Spinal cord (tissue), 10 donors: ENCODE data around the gene G6PC2. TPM values are rescaled to one million over a fixed set of nuclear protein-coding genes. Genes with fewer than 3 reads are reported as not detected.
"Not testable (repeated sequence)": the region's sequence is repeated elsewhere in the genome, so short reads cannot be mapped to it uniquely, and the experiment has no call there.

Experiments
- DNase-seq, 6 donors: peaks; one replicate each; pipeline versions ENCODE4 v3.0.0 to v3.0.0-alpha.2; 2013 to 2015; ENCODE audit warnings: low spot score in 6 of 6, low read depth in 4 of 6
- H3K27ac ChIP-seq: one replicate; pipeline ENCODE4 v1.5.1; 2013; ENCODE audit warnings: low read depth, low read length, control low read depth
- H3K27me3 ChIP-seq: one replicate; pipeline ENCODE4 v1.6.1; 2013; ENCODE audit warnings: low read length; ENCODE audit not compliant: control insufficient read depth, insufficient read depth
- H3K36me3 ChIP-seq: one replicate; pipeline ENCODE4 v1.6.1; 2013; ENCODE audit warnings: low read length; ENCODE audit not compliant: control insufficient read depth, insufficient read depth
- H3K4me1 ChIP-seq: one replicate; pipeline ENCODE4 v1.6.1; 2013; ENCODE audit warnings: low read length; ENCODE audit not compliant: control insufficient read depth, insufficient read depth
- H3K4me3 ChIP-seq: one replicate; pipeline ENCODE4 v1.5.1; 2013; ENCODE audit warnings: low read depth, low read length, control low read depth
- H3K9me3 ChIP-seq: one replicate; pipeline ENCODE4 v1.6.1; 2013; ENCODE audit warnings: low read length; ENCODE audit not compliant: control insufficient read depth, insufficient read depth
- WGBS: methylation state at CpG from one replicate; pipeline ENCODE4 v1.1.5; 2013; ENCODE audit warnings: missing lambda C conversion rate; ENCODE audit not compliant: insufficient coverage; 5-methylcytosine and 5-hydroxymethylcytosine counted together
- long read RNA-seq, 4 donors: transcript quantifications; one replicate each; lab custom pipeline, GENCODE V29; 2026
- polyA plus RNA-seq, 2 donors: library from polyadenylated mRNA; unstranded; fragments of 120-200 nt; gene quantifications; one replicate each; pipeline ENCODE4 v1.2.1, GENCODE V29; 2013; ENCODE audit not compliant: insufficient read length in 2 of 2
- total RNA-seq, 2 donors: library from RNA; depleted of rRNA in 1 of 2; stranded (reverse); fragments of 120-200 nt in 1 of 2; fragments of >200 nt in 1 of 2; gene quantifications; one replicate each; pipeline versions ENCODE4 v1.2.3 to v1.2.4, GENCODE V29; 2013 to 2014
- donor health status: healthy.

G6PC2 gene
- total RNA-seq: under 1 TPM in 1 of 2 donors, not detected in 1; 0.11 TPM
- under 1 TPM in 1 of 2 donors, not detected in 1; 0.09 TPM for polyA plus RNA-seq
- long read RNA-seq, donor 1: 0 reads
- long read RNA-seq, donor 2: 0 reads
- long read RNA-seq, donor 3: 0 reads
- long read RNA-seq, donor 4: 0 reads

- Histone ChIP-seq H3K36me3 (no peaks in the 10 kb centered on the region), H3K4me3 (no peak within 1 kb of the TSS), H3K27me3 (no peaks in the 10 kb centered on the region), H3K9me3 (no peaks in the 10 kb centered on the region), H3K4me1 (no peaks in the 10 kb centered on the region), H3K27ac (no peak within 1 kb of the TSS)
- DNase-seq: peak in 2 of 6 donors; percentile 20 to 65
- WGBS: 34% methylated on average over 2 of the region's 5 CpGs
Measured at GRCh38 chr2:168901003-168901402, at the start of gene G6PC2. Gene G6PC2, plus strand, starts transcription at chr2:168901291. Its CDS starts 41 bp downstream, at chr2:168901332.

- no peak overlapping the region for H3K4me3 ChIP-seq
- DNase-seq: no peak
- H3K27ac ChIP-seq: no peak overlapping the region
- H3K27me3 ChIP-seq: no peaks in the 10 kb centered on the region
- H3K36me3 ChIP-seq: no peaks in the 10 kb centered on the region
- H3K4me1 ChIP-seq: no peaks in the 10 kb centered on the region
- WGBS: 100% methylated on average over 1 of the region's 5 CpGs
- no peaks in the 10 kb centered on the region for H3K9me3 ChIP-seq
Measured at GRCh38 chr2:168851674-168852320, 49.3 kb upstream of the G6PC2 start.

GRCh38 chr2:168852481-168852880 is 48.6 kb upstream of the G6PC2 start:
- H3K27me3 ChIP-seq: no peaks in the 10 kb centered on the region
- H3K4me1 ChIP-seq: no peaks in the 10 kb centered on the region
- DNase-seq: no peak
- WGBS: 50% methylated on average over 2 of the region's 3 CpGs
- H3K27ac ChIP-seq: no peak overlapping the region
- no peak overlapping the region for H3K4me3 ChIP-seq
- H3K36me3 ChIP-seq: no peaks in the 10 kb centered on the region
- H3K9me3 ChIP-seq: no peaks in the 10 kb centered on the region

DNA sequence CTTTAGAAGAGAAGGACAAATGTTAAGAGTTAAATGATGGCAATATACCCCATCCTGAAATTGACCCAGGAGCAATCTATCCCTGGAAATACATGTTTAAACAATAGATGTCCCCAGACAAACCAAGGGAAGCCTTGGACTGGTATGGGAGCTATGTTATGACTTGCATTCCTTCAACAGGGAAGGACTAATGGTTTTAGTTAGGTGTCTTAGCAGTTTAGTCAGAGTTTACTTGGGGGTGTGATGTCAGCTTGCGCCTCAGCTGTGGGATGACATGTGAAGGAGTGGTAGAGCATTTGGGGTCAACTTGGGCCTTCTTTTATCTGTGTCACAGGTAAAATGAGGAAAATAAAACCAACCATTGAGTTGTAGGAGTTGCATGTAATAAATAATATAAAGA is 47.6 kb upstream of the G6PC2 start:
- Histone ChIP-seq H3K9me3 (no peaks in the 10 kb centered on the region), H3K36me3 (no peaks in the 10 kb centered on the region), H3K27me3 (no peaks in the 10 kb centered on the region), H3K4me3 (no peak overlapping the region), H3K4me1 (no peaks in the 10 kb centered on the region), H3K27ac (no peak overlapping the region)
- WGBS: 60% methylated on average over 1 of the region's 1 CpG
- no peak for DNase-seq

DNA sequence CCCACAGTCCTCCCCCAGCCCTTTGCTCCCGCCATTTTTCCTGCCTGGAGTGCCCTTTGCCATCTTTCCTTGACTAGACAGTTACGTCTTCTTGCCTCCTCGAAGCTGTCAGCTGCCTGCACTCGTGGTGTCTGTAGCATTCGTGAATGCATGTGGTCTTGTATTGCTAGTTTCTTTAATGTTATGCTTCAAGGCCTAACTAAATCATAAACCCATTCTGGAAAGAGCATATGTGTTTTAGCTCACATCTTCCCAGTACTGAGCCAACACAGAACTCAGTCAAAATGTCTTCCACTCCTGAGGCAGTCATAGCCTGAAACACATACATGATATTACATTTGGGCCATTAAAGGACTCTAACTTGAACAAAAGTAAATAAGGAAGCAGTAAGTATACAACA is 46.4 kb upstream of the G6PC2 start:
- H3K9me3 ChIP-seq: no peaks in the 10 kb centered on the region
- DNase-seq: peak in 1 of 6 donors; percentile 67
- H3K4me3 ChIP-seq: no peak overlapping the region
- H3K27ac ChIP-seq: no peak overlapping the region
- WGBS: 86% methylated on average over 2 of the region's 5 CpGs
- H3K36me3 ChIP-seq: no peaks in the 10 kb centered on the region
- no peaks in the 10 kb centered on the region for H3K27me3 ChIP-seq
- no peaks in the 10 kb centered on the region for H3K4me1 ChIP-seq

- no peaks in the 10 kb centered on the region for H3K4me1 ChIP-seq
- H3K27me3 ChIP-seq: no peaks in the 10 kb centered on the region
- no peaks in the 10 kb centered on the region for H3K9me3 ChIP-seq
- no peaks in the 10 kb centered on the region for H3K36me3 ChIP-seq
- H3K27ac ChIP-seq: no peak overlapping the region
- DNase-seq: peak in 1 of 6 donors; percentile 63
- H3K4me3 ChIP-seq: no peak overlapping the region
- 100% methylated on average over 2 of the region's 3 CpGs for WGBS
Measured at GRCh38 chr2:168855601-168856000, 45.5 kb upstream of the G6PC2 start.

GRCh38 chr2:168858146-168858545 is 42.9 kb upstream of the G6PC2 start:
- DNase-seq: no peak
- no peaks in the 10 kb centered on the region for H3K36me3 ChIP-seq
- WGBS: no CpG with 5 or more reads among the region's 2 CpGs
- H3K27me3 ChIP-seq: no peaks in the 10 kb centered on the region
- no peak overlapping the region for H3K27ac ChIP-seq
- H3K4me3 ChIP-seq: no peak overlapping the region
- no peaks in the 10 kb centered on the region for H3K4me1 ChIP-seq
- H3K9me3 ChIP-seq: no peaks in the 10 kb centered on the region

DNA sequence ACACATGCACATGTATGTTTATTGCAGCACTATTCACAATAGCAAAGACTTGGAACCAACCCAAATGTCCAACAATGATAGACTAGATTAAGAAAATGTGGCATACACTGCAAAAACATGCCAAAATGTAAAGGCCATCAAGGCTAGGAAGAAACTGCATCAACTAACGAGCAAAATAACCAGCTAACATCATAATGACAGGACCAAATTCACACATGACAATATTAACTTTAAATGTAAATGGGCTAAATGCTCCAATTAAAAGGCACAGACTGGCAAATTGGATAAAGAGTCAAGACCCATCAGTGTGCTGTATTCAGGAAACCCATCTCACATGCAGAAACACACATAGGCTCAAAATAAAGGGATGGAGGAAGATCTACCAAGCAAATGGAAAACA is 33.9 kb upstream of the G6PC2 start:
- DNase-seq, H3K9me3 ChIP-seq, H3K4me3 ChIP-seq, H3K27ac ChIP-seq, H3K36me3 ChIP-seq, H3K4me1 ChIP-seq, H3K27me3 ChIP-seq: not testable (repeated sequence)
- WGBS: no CpG with 5 or more reads among the region's 1 CpG

DNA sequence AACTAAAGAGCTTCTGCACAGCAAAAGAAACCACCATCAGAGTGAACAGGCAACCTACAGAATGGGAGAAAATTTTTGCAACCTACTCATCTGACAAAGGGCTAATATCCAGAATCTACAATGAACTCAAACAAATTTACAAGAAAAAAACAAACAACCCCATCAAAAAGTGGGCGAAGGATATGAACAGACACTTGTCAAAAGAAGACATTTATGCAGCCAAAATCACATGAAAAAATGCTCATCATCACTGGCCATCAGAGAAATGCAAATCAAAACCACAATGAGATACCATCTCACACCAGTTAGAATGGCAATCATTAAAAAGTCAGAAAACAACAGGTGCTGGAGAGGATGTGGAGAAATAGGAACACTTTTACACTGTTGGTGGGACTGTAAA is 30.7 kb upstream of the G6PC2 start:
- not testable (repeated sequence) for H3K27ac ChIP-seq, H3K36me3 ChIP-seq, H3K4me1 ChIP-seq, H3K27me3 ChIP-seq, H3K9me3 ChIP-seq, DNase-seq, H3K4me3 ChIP-seq
- WGBS: no CpG with 5 or more reads among the region's 1 CpG

GRCh38 chr2:168870824-168871223 is 30.3 kb upstream of the G6PC2 start:
- not testable (repeated sequence) for H3K27me3 ChIP-seq, DNase-seq, H3K9me3 ChIP-seq, H3K27ac ChIP-seq, H3K4me1 ChIP-seq, H3K36me3 ChIP-seq, H3K4me3 ChIP-seq
- no CpG with 5 or more reads among the region's 4 CpGs for WGBS
